ENCODE data around the gene ZNF276. TPM values are rescaled to one million over a fixed set of nuclear protein-coding genes. Genes with fewer than 3 reads are reported as not detected.

The ZNF276 gene
- polyA plus RNA-seq, 3 donors = 2.2 to 54.5 (median 3.2) TPM

DNA sequence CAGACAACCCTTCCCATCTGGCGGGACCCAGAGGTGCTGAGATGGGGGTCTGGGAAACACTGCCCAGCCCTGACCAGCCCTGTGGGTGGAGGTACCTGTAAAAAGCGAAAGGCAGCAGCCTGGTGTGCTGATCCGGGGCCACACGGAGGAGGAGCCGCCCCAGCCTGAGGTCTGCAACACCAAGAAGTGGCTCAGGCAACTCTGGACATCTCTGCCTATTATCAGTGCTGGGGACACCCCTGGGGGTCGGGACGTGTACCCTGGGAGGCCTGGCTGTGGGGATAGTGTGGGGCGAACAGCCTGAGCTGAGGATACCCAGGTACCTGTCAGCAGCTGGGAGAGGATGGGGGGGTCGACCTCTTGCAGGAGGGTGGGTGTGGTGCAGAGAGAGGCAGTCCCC lies 18.0 kb downstream of the ZNF276 start:
- Mint-ChIP-seq H3K27ac (peak overlapping the region in 1 of 7 donors; percentile 15), H3K4me3 (no peak overlapping the region), H3K4me1 (peaks cover 2% of the 10 kb centered on the region)

DNA sequence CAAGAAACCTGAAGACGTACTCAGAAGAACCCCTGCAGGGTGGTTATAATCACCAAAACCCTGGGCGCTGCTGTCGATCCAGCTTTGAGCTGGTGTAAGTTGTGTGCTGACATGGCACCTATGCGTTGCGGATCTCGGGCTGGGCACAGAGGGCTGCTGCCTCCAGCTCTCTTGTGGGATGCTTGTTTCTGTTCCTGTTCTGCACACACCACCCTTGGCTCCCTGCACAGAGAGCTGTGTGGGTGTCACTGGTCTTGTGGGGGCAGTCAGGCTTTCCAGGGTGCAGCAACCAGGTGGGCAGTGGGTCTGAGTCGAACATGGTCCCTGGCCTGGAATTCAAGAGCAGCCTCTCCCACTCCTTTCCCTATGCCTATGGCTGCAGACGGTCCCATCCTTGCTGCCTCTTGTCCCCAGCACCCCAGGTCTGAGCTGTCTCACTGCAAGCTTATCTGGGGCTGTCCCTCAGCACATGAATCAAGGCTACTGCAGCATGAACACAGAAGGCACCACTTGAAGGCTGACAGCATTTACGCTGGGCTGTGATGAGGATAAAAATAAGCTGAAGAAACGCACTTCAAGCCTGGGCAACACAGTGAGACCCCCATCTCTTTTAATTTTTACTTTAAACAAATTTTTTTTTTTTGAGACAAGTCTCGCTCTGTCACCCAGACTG lies 20.1 kb downstream of the ZNF276 start:
- WGBS (ENCODE audit: insufficient coverage) = 84% methylated on average over 3 of the region's 11 CpGs
- Mint-ChIP-seq H3K27me3 (ENCODE audit: low read depth in 3 of 3) (no peaks in the 10 kb centered on the region), H3K4me3 (no peak overlapping the region), H3K36me3 (peaks cover 74 to 89% of the 10 kb centered on the region in 2 donors), H3K4me1 (peaks cover 2% of the 10 kb centered on the region), H3K9me3 (no peaks in the 10 kb centered on the region), H3K27ac (peak overlapping the region in 5 of 7 donors; percentile 40 to 76 (median 59))
- H3K4me2 ChIP-seq (replicated peaks; ENCODE audit: extremely low read depth, low read length, poor library complexity, severe bottlenecking) = no peak overlapping the region
- no peak overlapping the region for H3K4me3 ChIP-seq (replicated peaks in 1 of 3; ENCODE audit: low read depth in 2 of 3, low read length in 3 of 3)
- H3K4me1 ChIP-seq (ENCODE audit: control insufficient read depth in 1 of 2, insufficient read depth in 2 of 2, low read length in 2 of 2) = no peaks in the 10 kb centered on the region
- intact Hi-C loops (cut with micrococcal nuclease) = no loop called here
- H3K79me2 ChIP-seq (ENCODE audit: insufficient read depth, low read length) = no peaks in the 10 kb centered on the region
- peaks cover 61% of the 10 kb centered on the region for H4K20me1 ChIP-seq (ENCODE audit: insufficient read depth, low read length)
- TF ChIP-seq, protein P1, sequence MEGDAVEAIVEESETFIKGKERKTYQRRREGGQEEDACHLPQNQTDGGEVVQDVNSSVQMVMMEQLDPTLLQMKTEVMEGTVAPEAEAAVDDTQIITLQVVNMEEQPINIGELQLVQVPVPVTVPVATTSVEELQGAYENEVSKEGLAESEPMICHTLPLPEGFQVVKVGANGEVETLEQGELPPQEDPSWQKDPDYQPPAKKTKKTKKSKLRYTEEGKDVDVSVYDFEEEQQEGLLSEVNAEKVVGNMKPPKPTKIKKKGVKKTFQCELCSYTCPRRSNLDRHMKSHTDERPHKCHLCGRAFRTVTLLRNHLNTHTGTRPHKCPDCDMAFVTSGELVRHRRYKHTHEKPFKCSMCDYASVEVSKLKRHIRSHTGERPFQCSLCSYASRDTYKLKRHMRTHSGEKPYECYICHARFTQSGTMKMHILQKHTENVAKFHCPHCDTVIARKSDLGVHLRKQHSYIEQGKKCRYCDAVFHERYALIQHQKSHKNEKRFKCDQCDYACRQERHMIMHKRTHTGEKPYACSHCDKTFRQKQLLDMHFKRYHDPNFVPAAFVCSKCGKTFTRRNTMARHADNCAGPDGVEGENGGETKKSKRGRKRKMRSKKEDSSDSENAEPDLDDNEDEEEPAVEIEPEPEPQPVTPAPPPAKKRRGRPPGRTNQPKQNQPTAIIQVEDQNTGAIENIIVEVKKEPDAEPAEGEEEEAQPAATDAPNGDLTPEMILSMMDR (IDR thresholded peaks at IDR 0.05) = no peak
- no peaks in the 10 kb centered on the region for H3K27me3 ChIP-seq (ENCODE audit: control insufficient read depth in 2 of 2, insufficient read depth in 2 of 2, low read length in 2 of 2)
- no peak for DNase-seq
- no peak overlapping the region for H3K9ac ChIP-seq (ENCODE audit: insufficient read depth, low read length, poor library complexity, severe bottlenecking)
- peak overlapping the region in 1 of 2 donors; percentile 26 for H3K27ac ChIP-seq (ENCODE audit: low read depth in 1 of 2, low read length in 2 of 2)
- no peaks in the 10 kb centered on the region for H3K9me3 ChIP-seq (replicated peaks in 1 of 2; ENCODE audit: control insufficient read depth in 1 of 2, insufficient read depth in 1 of 2, low read length in 2 of 2)
- H3K36me3 ChIP-seq (replicated peaks in 1 of 2; ENCODE audit: control insufficient read depth in 1 of 2, insufficient read depth in 2 of 2, low read length in 2 of 2) = peaks cover 68 to 93% of the 10 kb centered on the region in 2 donors
- no peak overlapping the region for H2AFZ ChIP-seq (ENCODE audit: insufficient read depth, low read depth, low read length, poor library complexity, severe bottlenecking)

More for the DNA sequence above, 18.0 kb downstream of the ZNF276 start:
- Histone ChIP-seq H3K9ac (ENCODE audit: insufficient read depth, low read length, poor library complexity, severe bottlenecking) (no peak overlapping the region), H3K27me3 (ENCODE audit: control insufficient read depth in 2 of 2, insufficient read depth in 2 of 2, low read length in 2 of 2) (no peaks in the 10 kb centered on the region), H3K4me3 (replicated peaks in 1 of 3; ENCODE audit: low read depth in 2 of 3, low read length in 3 of 3) (no peak overlapping the region), H2AFZ (ENCODE audit: insufficient read depth, low read depth, low read length, poor library complexity, severe bottlenecking) (no peak overlapping the region), H3K36me3 (replicated peaks in 1 of 2; ENCODE audit: control insufficient read depth in 1 of 2, insufficient read depth in 2 of 2, low read length in 2 of 2) (peaks cover 78 to 94% of the 10 kb centered on the region in 2 donors), H3K4me1 (ENCODE audit: control insufficient read depth in 1 of 2, insufficient read depth in 2 of 2, low read length in 2 of 2) (no peaks in the 10 kb centered on the region), H3K9me3 (replicated peaks in 1 of 2; ENCODE audit: control insufficient read depth in 1 of 2, insufficient read depth in 1 of 2, low read length in 2 of 2) (no peaks in the 10 kb centered on the region), H4K20me1 (ENCODE audit: insufficient read depth, low read length) (peaks cover 82% of the 10 kb centered on the region), H3K79me2 (ENCODE audit: insufficient read depth, low read length) (peaks cover 3% of the 10 kb centered on the region), H3K27ac (ENCODE audit: low read depth in 1 of 2, low read length in 2 of 2) (peak overlapping the region in 1 of 2 donors; percentile 11), H3K4me2 (replicated peaks; ENCODE audit: extremely low read depth, low read length, poor library complexity, severe bottlenecking) (no peak overlapping the region)
- TF ChIP-seq, protein P1 (IDR thresholded peaks at IDR 0.05) = no peak
- Mint-ChIP-seq H3K9me3 (no peaks in the 10 kb centered on the region), H3K27me3 (ENCODE audit: low read depth in 3 of 3) (peaks cover 0 to 2% (median 0%) of the 10 kb centered on the region in 3 donors), H3K36me3 (peaks cover 72 to 94% of the 10 kb centered on the region in 2 donors)
- no peak for DNase-seq
- intact Hi-C loops (cut with micrococcal nuclease) = no loop called here
- 96% methylated on average over 8 of the region's 9 CpGs for WGBS (ENCODE audit: insufficient coverage)

Data from CD14-positive monocyte (primary cell).